ENCODE measurements around the gene SLC1A7. TPM values are rescaled to one million over a fixed set of nuclear protein-coding genes. Genes with fewer than 3 reads are reported as not detected.

The SLC1A7 gene
- polyA plus RNA-seq, 1 donor from 2014 or later: not detected

- H3K9ac ChIP-seq (ENCODE audit: low read length): no peak overlapping the region
- no peaks in the 10 kb centered on the region for H4K20me1 ChIP-seq (ENCODE audit: insufficient read depth)
- no peak overlapping the region for H2AFZ ChIP-seq (ENCODE audit: low read depth, low read length)
- peaks cover 15% of the 10 kb centered on the region for H3K27me3 ChIP-seq (ENCODE audit: insufficient read depth, low read depth, low read length)
- no peak overlapping the region for H3K27ac ChIP-seq (ENCODE audit: low read length)
- H3K4me2 ChIP-seq (ENCODE audit: low read length): no peak overlapping the region
- H3K36me3 ChIP-seq (ENCODE audit: insufficient read depth, low read length): no peaks in the 10 kb centered on the region
- H3K9me2 ChIP-seq (ENCODE audit: insufficient read depth, low read length): no peaks in the 10 kb centered on the region
- no peaks in the 10 kb centered on the region for H3K9me3 ChIP-seq (ENCODE audit: low read length)
- no peaks in the 10 kb centered on the region for H3K79me2 ChIP-seq (replicated peaks; ENCODE audit: insufficient read depth, low read length)
- H3K4me3 ChIP-seq (ENCODE audit: low read length): no peak overlapping the region
- H3F3A ChIP-seq (ENCODE audit: insufficient read depth, low read length, poor library complexity, severe bottlenecking): no peaks in the 10 kb centered on the region
- no peak for TF ChIP-seq EP300 (conservative IDR thresholded peaks at IDR 0.05; ENCODE audit: poor library complexity, severe bottlenecking)
- TF ChIP-seq TAF1 (IDR thresholded peaks at IDR 0.05; ENCODE audit: low read depth): no peak
- no peak for TF ChIP-seq CTCF (IDR thresholded peaks at IDR 0.05; ENCODE audit: poor library complexity, severe bottlenecking)
- TF ChIP-seq SMC3 (conservative IDR thresholded peaks at IDR 0.05; ENCODE audit: poor library complexity): no peak
- TF ChIP-seq REST (IDR thresholded peaks at IDR 0.05; ENCODE audit: borderline replicate concordance): no peak
- no peak for TF ChIP-seq MXI1 (conservative IDR thresholded peaks at IDR 0.05; ENCODE audit: poor library complexity, severe bottlenecking)
Observed at GRCh38 chr1:53068314-53069099, 73.9 kb downstream of the SLC1A7 start.

GRCh38 chr1:53067886-53068285, 74.6 kb downstream of the SLC1A7 start:
- H4K20me1 ChIP-seq (ENCODE audit: insufficient read depth): no peaks in the 10 kb centered on the region
- H3K4me3 ChIP-seq (ENCODE audit: low read length): no peak overlapping the region
- no peaks in the 10 kb centered on the region for H3F3A ChIP-seq (ENCODE audit: insufficient read depth, low read length, poor library complexity, severe bottlenecking)
- H2AFZ ChIP-seq (ENCODE audit: low read depth, low read length): no peak overlapping the region
- no peak for TF ChIP-seq SMC3 (conservative IDR thresholded peaks at IDR 0.05; ENCODE audit: poor library complexity)
- no peak overlapping the region for H3K9ac ChIP-seq (ENCODE audit: low read length)
- no peak overlapping the region for H3K27ac ChIP-seq (ENCODE audit: low read length)
- no peaks in the 10 kb centered on the region for H3K9me3 ChIP-seq (ENCODE audit: low read length)
- no peak overlapping the region for H3K4me2 ChIP-seq (ENCODE audit: low read length)
- H3K9me2 ChIP-seq (ENCODE audit: insufficient read depth, low read length): no peaks in the 10 kb centered on the region
- H3K27me3 ChIP-seq (ENCODE audit: insufficient read depth, low read depth, low read length): peaks cover 21% of the 10 kb centered on the region
- no peaks in the 10 kb centered on the region for H3K79me2 ChIP-seq (replicated peaks; ENCODE audit: insufficient read depth, low read length)
- H3K36me3 ChIP-seq (ENCODE audit: insufficient read depth, low read length): no peaks in the 10 kb centered on the region
